8988T (cell line): ENCODE data around the gene ISL2.
"Not testable (repeated sequence)": the region's sequence is repeated elsewhere in the genome, so short reads cannot be mapped to it uniquely, and the experiment has no call there.

Source experiments
- DNase-seq: peaks from one replicate; pipeline ENCODE4 v3.0.0; 2011

The ISL2 gene

GRCh38 chr15:76336254-76337058 is at the start of gene ISL2:
ISL2 (plus strand) TSS chr15:76336773; CDS start chr15:76336884, 111 bp downstream.
- DNase-seq = no peak

DNA sequence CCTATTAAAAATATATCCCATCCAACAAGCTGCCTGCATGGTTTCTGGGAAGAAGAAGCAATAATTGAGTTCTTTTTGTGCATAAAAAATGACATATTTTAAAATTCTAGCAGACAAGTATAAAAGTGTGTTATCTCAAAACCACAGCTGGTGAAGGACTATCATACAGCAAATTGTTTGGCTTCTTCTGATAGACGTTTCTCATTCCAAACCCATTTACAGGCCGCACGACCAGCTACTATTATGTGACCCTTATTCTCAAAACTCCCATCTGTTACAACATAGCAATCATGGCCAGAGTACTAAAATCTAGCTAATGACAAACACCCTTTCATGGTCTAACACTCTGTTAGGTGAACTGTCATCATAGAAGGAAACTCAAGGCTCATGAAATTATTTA is 47.0 kb upstream of the ISL2 start:
- DNase-seq = no peak

DNA sequence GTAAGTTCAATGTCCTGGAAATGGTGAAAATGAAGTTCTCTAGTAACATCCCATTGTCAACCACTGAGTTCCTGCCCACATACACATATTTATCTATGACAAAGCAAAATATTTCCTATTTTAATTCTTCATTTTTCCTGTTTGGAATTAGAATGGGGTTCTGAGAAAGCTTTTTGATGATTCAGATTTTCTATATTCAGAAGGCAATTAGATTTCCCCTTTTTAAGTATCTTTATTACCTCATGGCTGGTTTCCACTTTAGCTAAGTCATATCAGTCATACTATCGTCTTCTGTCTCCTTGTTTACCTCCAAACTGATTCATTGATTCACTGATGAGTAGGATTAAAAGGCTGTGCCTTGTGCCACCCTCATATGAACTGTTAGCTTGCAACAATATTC is 43.2 kb upstream of the ISL2 start:
- DNase-seq = no peak

DNA sequence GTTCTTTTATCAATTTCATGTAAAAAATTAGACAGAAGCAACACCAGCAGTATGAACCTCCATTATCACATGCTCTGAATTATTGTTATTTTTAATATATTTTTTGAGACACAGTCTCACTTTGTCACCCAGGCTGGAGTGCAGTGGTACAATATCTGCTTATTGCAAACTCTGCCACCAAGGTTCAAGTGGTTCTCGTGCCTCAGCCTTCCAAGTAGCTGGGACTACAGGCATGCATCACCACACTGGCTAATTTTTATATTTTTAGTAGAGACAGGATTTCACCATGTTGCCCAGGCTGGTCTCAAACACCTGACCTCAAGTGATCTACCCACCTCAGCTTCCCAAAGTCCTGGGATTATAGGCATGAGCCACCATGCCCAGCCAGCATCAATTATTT is 42.1 kb upstream of the ISL2 start:
- not testable (repeated sequence) for DNase-seq

DNA sequence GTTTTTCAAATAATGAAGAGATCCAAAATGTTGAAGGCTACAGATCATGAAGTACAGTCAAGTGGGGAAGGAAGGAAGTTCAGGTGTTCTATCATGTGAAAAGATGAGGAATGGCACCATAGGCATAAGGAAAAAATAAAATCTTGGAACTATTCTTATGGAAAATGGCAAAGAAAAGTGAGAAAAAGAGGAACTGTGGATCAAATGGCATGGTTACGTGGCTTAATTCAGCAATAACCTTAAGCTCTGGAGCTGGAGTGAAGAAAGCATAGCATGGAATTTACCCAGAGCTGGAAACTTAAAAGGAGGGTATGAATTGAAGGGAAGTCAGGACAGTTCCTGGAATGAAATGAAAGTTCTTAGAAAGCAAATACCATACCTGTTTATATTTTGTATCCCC is 39.7 kb upstream of the ISL2 start:
- DNase-seq = no peak

DNA sequence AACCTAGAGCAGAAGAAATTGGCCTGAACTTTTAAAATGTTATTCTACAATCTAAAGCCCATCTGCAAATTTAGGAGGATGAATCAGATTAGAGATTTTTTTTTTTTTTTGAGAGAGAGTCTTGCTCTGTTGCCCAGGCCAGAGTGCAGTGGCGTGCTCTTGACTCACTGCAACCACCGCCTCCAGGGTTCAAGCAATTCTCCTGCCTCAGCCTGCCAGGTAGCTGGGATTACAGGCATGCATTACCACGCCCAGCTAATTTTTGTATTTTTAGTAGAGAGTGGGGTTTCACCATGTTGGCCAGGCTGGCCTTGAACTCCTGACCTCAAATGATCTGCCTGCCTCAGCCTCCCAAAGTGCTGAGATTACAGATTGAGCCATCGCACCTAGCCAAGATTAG is 38.6 kb upstream of the ISL2 start:
- DNase-seq = not testable (repeated sequence)

DNA sequence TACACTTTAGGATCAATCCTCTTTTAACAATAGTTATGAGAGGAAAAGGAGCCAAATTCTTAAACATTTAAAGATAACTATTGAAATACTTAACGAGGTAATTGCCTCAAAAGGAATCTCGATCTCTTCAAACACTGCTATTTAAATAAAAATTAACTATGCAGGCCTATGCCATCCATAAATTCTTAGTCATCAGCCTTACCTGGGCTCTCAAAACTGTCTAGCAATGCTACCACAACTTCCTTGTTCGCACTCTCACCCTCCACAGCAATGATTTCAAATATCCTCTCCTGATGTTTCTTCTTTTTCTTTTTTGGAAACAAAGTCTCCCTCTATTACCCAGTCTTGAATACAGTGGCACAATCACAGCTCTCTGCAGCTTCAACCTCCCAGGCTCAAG is 37.6 kb upstream of the ISL2 start:
- DNase-seq = no peak

GRCh38 chr15:76299786-76300185 is 36.8 kb upstream of the ISL2 start:
- no peak for DNase-seq

GRCh38 chr15:76303909-76304308 is 32.7 kb upstream of the ISL2 start:
- no peak for DNase-seq

DNA sequence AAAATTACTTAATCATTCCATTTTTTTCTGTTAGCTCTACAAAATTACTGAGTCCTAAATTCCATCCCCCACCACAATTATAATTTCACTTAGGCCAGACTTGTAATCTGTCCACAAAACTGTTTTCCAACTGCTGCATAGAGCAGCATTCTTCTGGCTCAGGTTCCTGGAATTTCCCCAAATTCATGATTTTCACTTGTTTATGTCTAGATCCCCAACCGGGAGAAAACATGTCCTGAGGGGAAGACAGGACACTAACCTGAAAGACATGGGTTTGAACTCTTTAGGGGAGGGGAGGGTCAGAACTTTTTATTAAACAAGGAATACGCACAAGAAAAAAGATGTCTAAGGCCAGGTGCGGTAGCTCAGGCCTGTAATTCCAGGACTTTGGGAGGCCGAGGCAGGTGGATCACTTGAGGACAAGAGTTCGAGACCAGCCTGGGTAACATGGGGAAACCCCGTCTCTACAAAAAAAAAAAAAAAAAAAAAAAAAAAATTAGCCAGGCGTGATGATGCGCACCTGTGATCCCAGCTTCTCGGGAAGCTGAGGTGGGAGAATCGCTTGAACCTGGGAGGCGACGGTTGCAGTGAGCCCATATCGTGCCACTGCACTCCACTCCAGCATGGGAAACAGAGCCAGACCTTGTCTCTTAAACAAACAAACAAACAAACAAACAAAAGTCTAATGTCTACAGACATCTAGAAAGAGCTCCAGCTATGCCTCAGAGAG is 26.8 kb upstream of the ISL2 start:
- no peak for DNase-seq

GRCh38 chr15:76310475-76311099 is 26.0 kb upstream of the ISL2 start:
- no peak for DNase-seq

- DNase-seq = peak; percentile 88
These were observed 25.2 kb upstream of the ISL2 start, which contains the start of gene ETFA for GRCh38 chr15:76311100-76311953. ETFA (minus strand) TSS chr15:76311469; CDS start chr15:76311388, 81 bp downstream.

DNA sequence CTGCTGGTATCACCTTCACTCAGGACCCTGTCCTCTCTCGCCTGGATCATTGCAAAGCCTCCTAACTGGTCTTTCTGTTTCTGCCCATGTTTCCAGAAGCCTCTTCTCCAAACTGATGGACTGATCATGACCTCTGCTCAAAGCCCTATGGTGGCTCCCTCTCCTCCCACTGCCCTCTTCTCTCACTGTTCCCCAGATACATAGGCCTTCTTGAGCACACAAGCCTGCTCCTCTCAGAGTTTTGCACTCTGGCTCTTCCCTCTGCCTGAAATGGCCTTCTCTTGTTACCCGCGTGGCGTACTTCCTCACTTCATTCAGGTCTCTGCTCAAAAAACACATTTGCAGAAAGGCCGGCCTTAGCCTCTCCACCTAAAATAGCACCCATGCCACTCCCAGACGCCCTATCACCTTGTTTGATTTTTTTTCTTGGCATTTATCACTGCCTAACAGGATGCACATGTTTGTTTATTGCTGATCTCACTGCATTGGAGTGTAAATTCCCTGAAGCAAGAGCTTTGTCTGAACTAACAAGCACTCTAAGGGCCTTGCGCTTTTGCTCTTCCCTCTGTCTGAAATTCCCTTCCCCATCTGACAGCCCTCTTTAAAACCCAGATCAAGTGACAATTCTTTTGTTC is 23.9 kb upstream of the ISL2 start:
- no peak for DNase-seq

DNA sequence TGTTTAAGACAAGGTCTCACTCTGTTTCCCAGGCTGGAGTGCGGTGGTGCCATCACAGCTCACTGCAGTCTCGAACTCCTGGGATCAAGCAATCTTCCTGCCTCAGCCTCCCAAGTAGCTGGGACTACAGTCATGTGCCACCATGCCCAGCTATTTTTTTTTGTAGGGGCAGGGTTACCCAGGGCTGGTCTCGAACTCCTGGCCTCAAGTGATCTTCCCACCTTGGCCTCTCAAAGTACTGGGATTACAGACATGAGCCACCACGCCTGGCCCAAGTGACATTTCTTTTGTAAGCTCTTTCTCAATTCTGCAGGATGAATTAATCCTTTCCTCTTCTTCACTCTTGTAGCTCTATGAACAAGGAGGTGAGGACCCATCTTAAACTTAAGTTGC is 23.4 kb upstream of the ISL2 start:
- not testable (repeated sequence) for DNase-seq

DNA sequence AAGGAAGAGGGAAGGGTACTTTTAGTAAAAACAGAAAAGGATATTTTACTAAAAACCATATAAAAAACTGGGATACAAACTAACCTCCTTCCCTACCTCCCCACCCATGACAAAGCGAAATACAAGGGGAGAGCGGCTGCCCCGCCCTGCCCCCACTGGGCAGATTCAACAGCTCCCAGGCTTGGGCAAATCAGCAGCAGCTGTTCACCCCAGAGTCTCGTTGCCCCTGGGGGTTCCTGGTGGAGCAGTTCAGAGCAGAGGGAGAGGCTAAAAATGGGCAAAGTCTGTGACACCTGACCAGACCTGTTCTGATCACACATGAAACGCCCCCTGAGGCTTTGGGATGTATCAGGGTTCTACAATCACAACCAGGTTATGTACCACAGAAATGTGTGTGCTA is 22.8 kb upstream of the ISL2 start:
- no peak for DNase-seq

DNA sequence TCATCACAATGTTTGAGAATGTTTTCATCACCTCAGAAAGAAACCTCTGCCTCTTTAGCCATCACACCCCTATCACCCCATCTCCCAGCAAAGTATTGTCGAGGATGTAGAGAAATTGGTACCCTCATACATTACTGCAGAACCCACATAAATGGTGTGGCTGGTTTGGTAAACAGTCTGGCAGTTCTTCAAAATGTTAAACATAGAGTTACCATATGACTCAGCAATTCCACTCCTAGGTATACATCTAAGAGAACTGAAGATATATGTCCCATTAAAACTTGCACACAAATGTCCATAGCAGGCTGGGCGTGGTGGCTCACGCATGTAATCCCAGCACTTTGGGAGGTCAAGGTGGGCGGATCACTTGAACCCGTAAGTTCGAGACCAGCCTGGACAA is 16.6 kb upstream of the ISL2 start:
- DNase-seq = no peak

DNA sequence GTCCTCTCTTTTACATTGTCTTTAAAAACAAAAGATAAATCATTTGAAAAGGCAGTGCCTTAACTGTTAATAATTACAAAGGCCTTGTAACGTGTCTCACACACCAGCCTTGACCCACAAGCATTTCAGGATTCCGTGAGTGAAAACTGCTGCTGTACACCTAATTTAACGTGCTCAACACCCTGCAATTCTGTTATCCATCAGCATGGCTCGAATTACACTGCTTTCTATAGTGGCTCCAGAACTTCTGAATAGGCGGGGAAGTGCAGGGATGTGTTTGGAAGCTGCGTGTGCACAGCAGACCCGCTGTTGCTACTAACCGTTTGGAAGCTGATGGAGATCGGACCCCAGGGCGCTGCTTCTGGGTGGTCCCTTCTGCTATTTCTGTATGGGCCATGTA is 15.4 kb upstream of the ISL2 start:
- no peak for DNase-seq

DNA sequence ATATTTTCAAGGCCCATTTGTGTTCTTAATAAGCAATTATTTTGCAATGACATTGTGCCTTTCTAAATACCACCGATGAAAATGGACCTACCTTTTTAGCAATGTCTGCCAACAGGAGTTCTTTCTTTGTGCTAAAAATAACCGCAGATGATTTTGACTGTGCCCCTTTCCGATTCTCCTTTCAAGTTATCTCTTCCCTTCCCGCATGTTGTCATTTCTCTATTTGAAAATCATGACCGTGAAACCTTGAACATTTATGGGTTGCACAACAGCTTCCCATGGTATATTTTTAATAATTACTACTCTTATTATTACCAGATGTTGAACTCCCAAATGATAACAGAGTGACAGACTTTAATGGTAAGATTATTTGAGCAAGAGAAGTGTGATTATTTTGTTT is 15.0 kb upstream of the ISL2 start:
- DNase-seq = no peak

GRCh38 chr15:76324066-76324465 is 12.5 kb upstream of the ISL2 start:
- DNase-seq = no peak

GRCh38 chr15:76325704-76326103 is 10.9 kb upstream of the ISL2 start:
- no peak for DNase-seq

GRCh38 chr15:76327191-76328105 is 9.1 kb upstream of the ISL2 start:
- DNase-seq = no peak
